Fibroblast of lung (primary cell): ENCODE data around the gene GPBAR1. TPM values are rescaled to one million over a fixed set of nuclear protein-coding genes. Genes with fewer than 3 reads are reported as not detected.

Experiments used
- DNase-seq, 2 donors: peaks; one replicate each; pipeline versions ENCODE4 v3.0.0 to v3.0.0-alpha.2; 2010; ENCODE audit warnings: low read depth in 2 of 2
- H2AFZ ChIP-seq: 2 replicates; pipeline ENCODE4 v1.5.1; 2012; ENCODE audit warnings: low read length, control low read depth, inconsistent platforms
- H3K27ac ChIP-seq: 2 replicates; pipeline ENCODE4 v1.5.1; 2011; ENCODE audit warnings: low read length, control low read depth; ENCODE audit not compliant: insufficient read depth
- H3K27me3 ChIP-seq: 2 replicates; pipeline ENCODE4 v1.5.1; 2011; ENCODE audit warnings: mild to moderate bottlenecking, low read length; ENCODE audit not compliant: control insufficient read depth, insufficient read depth
- H3K36me3 ChIP-seq: 2 replicates; pipeline ENCODE4 v1.5.1; 2011; ENCODE audit warnings: low read length; ENCODE audit not compliant: control insufficient read depth, insufficient read depth
- H3K4me1 ChIP-seq: 2 replicates; pipeline ENCODE4 v1.5.1; 2011; ENCODE audit warnings: low read length; ENCODE audit not compliant: control insufficient read depth, insufficient read depth; ENCODE audit errors: extremely low read depth
- H3K4me2 ChIP-seq: 2 replicates; pipeline ENCODE4 v1.5.1; 2011; ENCODE audit warnings: low read length, control low read depth; ENCODE audit not compliant: insufficient read depth; ENCODE audit errors: extremely low read depth
- H3K4me3 ChIP-seq, 4 experiments: fragments of 200-600 bp in 1 of 4; sonication (generic) in 1 of 4; replicated peaks in 1 of 4; 2 replicates each; pipeline ENCODE4 v1.5.1; 2011 to 2016; ENCODE audit warnings: low read length in 4 of 4, low read depth in 3 of 4, mild to moderate bottlenecking in 3 of 4, control low read depth in 2 of 4, inconsistent platforms in 1 of 4, mixed read lengths in 1 of 4; ENCODE audit not compliant: insufficient read depth in 1 of 4; ENCODE audit errors: control extremely low read depth in 1 of 4
- H3K79me2 ChIP-seq: 2 replicates; pipeline ENCODE4 v1.5.1; 2012; ENCODE audit warnings: mild to moderate bottlenecking, low read length, inconsistent platforms; ENCODE audit not compliant: control insufficient read depth, insufficient read depth
- H3K9ac ChIP-seq: 2 replicates; pipeline ENCODE4 v1.5.1; 2011; ENCODE audit warnings: mild to moderate bottlenecking, low read length, control low read depth; ENCODE audit not compliant: insufficient read depth
- H3K9me3 ChIP-seq: 2 replicates; pipeline ENCODE4 v1.5.1; 2012; ENCODE audit warnings: low read depth, low read length; ENCODE audit not compliant: control insufficient read depth, insufficient read depth
- H4K20me1 ChIP-seq: 2 replicates; pipeline ENCODE4 v1.5.1; 2011; ENCODE audit warnings: low read length; ENCODE audit not compliant: control insufficient read depth, insufficient read depth; ENCODE audit errors: extremely low read depth
- EZH2 ChIP-seq: IDR thresholded peaks from 2 replicates; pipeline ENCODE4 v1.5.1; 2012; ENCODE audit warnings: low read length, control low read depth, mild to moderate bottlenecking; ENCODE audit errors: missing control alignments
- polyA plus RNA-seq, 2 donors: library from polyadenylated mRNA; depleted of rRNA in 1 of 2; stranded (reverse) in 1 of 2; unstranded in 1 of 2; fragments of >200 nt; gene quantifications; 2 replicates each; pipeline ENCODE4 v1.2.1, GENCODE V29; 2011 to 2012; ENCODE audit warnings: missing spikeins in 1 of 2
- total RNA-seq: library from RNA; depleted of rRNA; stranded (reverse); fragments of >200 nt; gene quantifications from 2 replicates; pipeline ENCODE4 v1.2.1, GENCODE V29; 2014
- TF ChIP-seq, protein P1 (sequence below), 2 donors: IDR thresholded peaks in 1 of 2; conservative IDR thresholded peaks in 1 of 2; 1 replicate in 1 of 2; 2 replicates in 1 of 2; pipeline ENCODE4 v1.5.1; 2011 to 2012; ENCODE audit warnings: low read length in 2 of 2, control low read depth in 1 of 2, inconsistent platforms in 1 of 2, low read depth in 1 of 2, mild to moderate bottlenecking in 1 of 2

GPBAR1 gene
- total and polyA plus RNA-seq, 2 donors (not counting 1 experiment from before 2014, with no cell fraction given), result under 0.01 TPM; not detected in 1

DNA sequence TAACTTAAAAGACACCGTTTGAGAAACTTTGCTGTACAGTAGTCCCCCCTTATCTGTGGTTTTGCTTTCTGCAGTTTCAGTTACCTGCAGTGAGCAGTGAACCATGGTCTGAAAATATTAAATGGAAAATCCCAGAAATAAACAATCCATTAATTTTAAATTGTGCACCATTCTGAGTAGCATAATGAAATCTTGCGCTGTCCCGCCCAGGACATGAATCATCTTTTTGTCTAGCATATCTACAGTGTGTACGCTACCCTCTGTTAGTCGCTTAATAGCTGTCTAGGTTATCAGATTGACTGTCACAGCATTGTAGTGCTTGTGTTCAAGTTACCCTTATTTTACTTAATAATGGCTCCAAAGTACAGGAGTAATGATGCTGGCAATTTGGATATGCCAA is 37.8 kb upstream of the GPBAR1 start:
- H2AFZ ChIP-seq, result no peak overlapping the region
- H3K79me2 ChIP-seq, result peaks cover 91% of the 10 kb centered on the region
- H3K4me3 ChIP-seq, result no peak overlapping the region
- DNase-seq, result peak in 1 of 2 donors; percentile 37
- H3K27ac ChIP-seq, result no peak overlapping the region
- TF ChIP-seq, protein P1, sequence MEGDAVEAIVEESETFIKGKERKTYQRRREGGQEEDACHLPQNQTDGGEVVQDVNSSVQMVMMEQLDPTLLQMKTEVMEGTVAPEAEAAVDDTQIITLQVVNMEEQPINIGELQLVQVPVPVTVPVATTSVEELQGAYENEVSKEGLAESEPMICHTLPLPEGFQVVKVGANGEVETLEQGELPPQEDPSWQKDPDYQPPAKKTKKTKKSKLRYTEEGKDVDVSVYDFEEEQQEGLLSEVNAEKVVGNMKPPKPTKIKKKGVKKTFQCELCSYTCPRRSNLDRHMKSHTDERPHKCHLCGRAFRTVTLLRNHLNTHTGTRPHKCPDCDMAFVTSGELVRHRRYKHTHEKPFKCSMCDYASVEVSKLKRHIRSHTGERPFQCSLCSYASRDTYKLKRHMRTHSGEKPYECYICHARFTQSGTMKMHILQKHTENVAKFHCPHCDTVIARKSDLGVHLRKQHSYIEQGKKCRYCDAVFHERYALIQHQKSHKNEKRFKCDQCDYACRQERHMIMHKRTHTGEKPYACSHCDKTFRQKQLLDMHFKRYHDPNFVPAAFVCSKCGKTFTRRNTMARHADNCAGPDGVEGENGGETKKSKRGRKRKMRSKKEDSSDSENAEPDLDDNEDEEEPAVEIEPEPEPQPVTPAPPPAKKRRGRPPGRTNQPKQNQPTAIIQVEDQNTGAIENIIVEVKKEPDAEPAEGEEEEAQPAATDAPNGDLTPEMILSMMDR (conservative IDR thresholded peaks at IDR 0.05 in 1 of 2, IDR thresholded peaks at IDR 0.05 in 1 of 2; ENCODE audit: low read depth in 1 of 2, low read length in 2 of 2), result no peak
- no peak for TF ChIP-seq EZH2
- no peaks in the 10 kb centered on the region for H3K9me3 ChIP-seq
- H3K4me1 ChIP-seq, result peaks cover 11% of the 10 kb centered on the region
- H3K36me3 ChIP-seq, result peaks cover 10% of the 10 kb centered on the region
- no peak overlapping the region for H3K9ac ChIP-seq
- no peak overlapping the region for H3K4me2 ChIP-seq
- peaks cover 4% of the 10 kb centered on the region for H4K20me1 ChIP-seq
- H3K27me3 ChIP-seq, result no peaks in the 10 kb centered on the region

DNA sequence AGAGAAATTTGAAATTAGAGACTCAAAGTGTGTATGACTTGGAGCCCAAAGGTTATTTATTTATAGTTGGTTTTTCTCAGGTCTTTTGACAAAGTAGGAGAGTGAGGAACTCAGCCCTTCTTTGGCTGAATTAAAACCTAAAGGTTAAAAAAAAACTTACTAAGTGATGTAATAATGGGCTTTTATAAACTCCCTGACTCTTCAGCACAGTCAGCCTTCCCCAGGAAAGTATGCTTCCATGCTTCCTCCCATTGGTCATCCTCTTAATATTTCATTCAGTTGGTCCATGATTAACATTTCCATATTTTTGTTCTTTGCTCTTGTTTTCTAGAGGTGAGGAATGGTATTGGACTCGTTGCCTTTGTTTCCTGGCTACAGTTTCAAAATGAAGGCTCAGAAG is 36.6 kb upstream of the GPBAR1 start:
- H3K9me3 ChIP-seq, result no peaks in the 10 kb centered on the region
- no peak overlapping the region for H3K9ac ChIP-seq
- peaks cover 10% of the 10 kb centered on the region for H3K36me3 ChIP-seq
- no peak overlapping the region for H2AFZ ChIP-seq
- peaks cover 9% of the 10 kb centered on the region for H3K4me1 ChIP-seq
- H3K4me2 ChIP-seq, result no peak overlapping the region
- DNase-seq, result no peak
- H3K27ac ChIP-seq, result no peak overlapping the region
- TF ChIP-seq EZH2, result no peak
- TF ChIP-seq, protein P1 (conservative IDR thresholded peaks at IDR 0.05 in 1 of 2, IDR thresholded peaks at IDR 0.05 in 1 of 2; ENCODE audit: low read depth in 1 of 2, low read length in 2 of 2), result no peak
- H3K79me2 ChIP-seq, result peaks cover 79% of the 10 kb centered on the region
- H3K4me3 ChIP-seq, result no peak overlapping the region
- H3K27me3 ChIP-seq, result no peaks in the 10 kb centered on the region
- H4K20me1 ChIP-seq, result peaks cover 4% of the 10 kb centered on the region

DNA sequence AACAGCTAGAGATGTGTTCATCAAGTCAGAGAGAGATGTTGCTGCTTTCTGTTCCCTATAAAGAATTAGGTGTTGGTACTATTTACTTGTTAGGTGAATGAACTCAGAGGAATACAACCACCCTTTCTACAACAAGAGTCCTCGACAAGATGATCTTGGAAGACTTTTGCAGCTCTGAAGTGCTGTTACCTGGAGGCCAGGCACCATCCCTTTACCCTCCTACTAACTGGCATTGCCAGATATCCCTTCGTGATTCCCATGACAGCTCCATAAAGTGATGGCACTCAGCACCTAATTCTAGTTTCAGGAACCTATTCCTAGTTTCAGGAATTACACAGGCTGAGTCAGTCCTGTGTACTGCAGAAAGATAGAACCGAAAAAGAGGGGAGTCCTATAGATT is 33.9 kb upstream of the GPBAR1 start:
- Histone ChIP-seq H2AFZ (no peak overlapping the region), H3K36me3 (peaks cover 13% of the 10 kb centered on the region), H3K4me2 (no peak overlapping the region), H3K9ac (no peak overlapping the region), H3K4me3 (no peak overlapping the region), H3K27ac (no peak overlapping the region), H4K20me1 (no peaks in the 10 kb centered on the region), H3K4me1 (peaks cover 19% of the 10 kb centered on the region), H3K79me2 (peaks cover 70% of the 10 kb centered on the region), H3K9me3 (no peaks in the 10 kb centered on the region), H3K27me3 (no peaks in the 10 kb centered on the region)
- TF ChIP-seq, protein P1 (conservative IDR thresholded peaks at IDR 0.05 in 1 of 2, IDR thresholded peaks at IDR 0.05 in 1 of 2; ENCODE audit: low read depth in 1 of 2, low read length in 2 of 2), result no peak
- TF ChIP-seq EZH2, result no peak
- DNase-seq, result no peak
